HFFc6 (cell line): ENCODE measurements around the gene ZNF688. TPM values are rescaled to one million over a fixed set of nuclear protein-coding genes. Genes with fewer than 3 reads are reported as not detected.
"Not testable (repeated sequence)": the region's sequence is repeated elsewhere in the genome, so short reads cannot be mapped to it uniquely, and the experiment has no call there.

Experiments
- DNase-seq: peaks from one replicate; pipeline ENCODE4 v3.0.0-alpha.2; 2018
- H3K27ac Mint-ChIP-seq: 2 replicates; pipeline ENCODE4 v1.8.0; 2020; ENCODE audit warnings: mild to moderate bottlenecking, mixed read lengths
- H3K27me3 Mint-ChIP-seq: 2 replicates; pipeline ENCODE4 v1.8.0; 2021; ENCODE audit warnings: mild to moderate bottlenecking, moderate library complexity, mixed read lengths; ENCODE audit not compliant: insufficient read depth
- H3K36me3 Mint-ChIP-seq: 2 replicates; pipeline ENCODE4 v1.8.0; 2021; ENCODE audit warnings: low read depth, mixed read lengths
- H3K4me1 Mint-ChIP-seq: 2 replicates; pipeline ENCODE4 v1.8.0; 2020; ENCODE audit warnings: low read depth, mixed read lengths
- H3K4me3 Mint-ChIP-seq: 2 replicates; pipeline ENCODE4 v1.8.0; 2020; ENCODE audit warnings: mild to moderate bottlenecking, moderate library complexity, mixed read lengths
- H3K9me3 Mint-ChIP-seq: 2 replicates; pipeline ENCODE4 v1.8.0; 2020; ENCODE audit warnings: mild to moderate bottlenecking, mixed read lengths
- total RNA-seq, 6 experiments: library from RNA; stranded (reverse); fragmentation: NEBNext Ultra II Directional; extraction: Animal tissue kit (Norgen Biotek cat#: 25700); gene quantifications; 2 replicates in 1 of 6; 3 replicates in 5 of 6; pipeline ENCODE4 v1.2.3, GENCODE V29; 2021
- TF ChIP-seq, protein P1 (sequence below): fragments of 200-600 bp; sonication (generic); IDR thresholded peaks from 2 replicates; pipeline ENCODE4 v1.5.0; 2021; ENCODE audit warnings: antibody characterized with exemption, mild to moderate bottlenecking

Gene ZNF688
- total RNA-seq, 6 experiments from 2014 or later = 5.9 to 10.4 (median 7.6) TPM

DNA sequence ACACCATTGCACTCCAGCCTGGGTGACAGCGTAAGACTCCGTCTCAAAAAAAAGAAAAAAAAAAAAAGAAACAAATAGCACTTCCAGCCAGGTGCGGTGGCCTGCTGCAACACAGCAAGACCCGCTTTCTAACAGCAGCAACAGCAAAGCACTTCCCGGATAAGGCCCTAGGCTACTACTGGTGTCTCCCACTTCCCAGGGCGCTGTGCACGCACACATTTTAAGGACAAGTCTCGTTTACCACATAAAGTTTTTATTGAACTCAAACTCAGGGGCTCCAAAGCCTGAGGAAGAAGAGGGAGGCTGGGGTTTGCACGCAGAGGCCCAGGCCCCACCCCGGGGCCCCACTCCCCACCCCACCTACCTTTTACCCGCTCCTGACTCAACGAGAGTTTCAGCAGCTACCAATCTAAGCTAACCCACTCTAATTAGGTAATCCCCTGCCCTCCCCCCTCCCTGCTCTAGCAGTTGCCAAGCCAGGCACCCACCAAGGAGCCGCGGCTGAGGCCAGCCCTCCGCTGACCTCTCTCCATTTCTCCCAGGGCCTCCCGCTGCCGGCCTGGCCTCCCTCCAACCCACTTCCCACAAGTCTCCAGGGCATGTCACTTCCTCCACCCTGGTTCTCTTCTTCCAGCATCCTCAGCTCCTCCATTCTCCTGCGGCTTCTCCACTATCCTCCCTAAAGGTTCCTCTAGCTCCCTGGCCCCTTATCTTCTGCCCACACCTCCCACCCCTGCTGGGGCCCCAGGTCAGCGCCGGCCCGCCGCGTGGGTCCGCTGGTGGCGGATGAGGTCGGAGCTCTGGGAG, 47.5 kb downstream of the ZNF688 start:
- no peak overlapping the region for H3K4me3 Mint-ChIP-seq
- H3K27me3 Mint-ChIP-seq = peaks cover 6% of the 10 kb centered on the region
- H3K27ac Mint-ChIP-seq = no peak overlapping the region
- DNase-seq = no peak
- H3K4me1 Mint-ChIP-seq = peaks cover 16% of the 10 kb centered on the region
- H3K9me3 Mint-ChIP-seq = no peaks in the 10 kb centered on the region
- 0 out of 2 replicates have a peak, but pooled peaks cover 6% of the 10 kb centered on the region for H3K36me3 Mint-ChIP-seq
- TF ChIP-seq, protein P1, sequence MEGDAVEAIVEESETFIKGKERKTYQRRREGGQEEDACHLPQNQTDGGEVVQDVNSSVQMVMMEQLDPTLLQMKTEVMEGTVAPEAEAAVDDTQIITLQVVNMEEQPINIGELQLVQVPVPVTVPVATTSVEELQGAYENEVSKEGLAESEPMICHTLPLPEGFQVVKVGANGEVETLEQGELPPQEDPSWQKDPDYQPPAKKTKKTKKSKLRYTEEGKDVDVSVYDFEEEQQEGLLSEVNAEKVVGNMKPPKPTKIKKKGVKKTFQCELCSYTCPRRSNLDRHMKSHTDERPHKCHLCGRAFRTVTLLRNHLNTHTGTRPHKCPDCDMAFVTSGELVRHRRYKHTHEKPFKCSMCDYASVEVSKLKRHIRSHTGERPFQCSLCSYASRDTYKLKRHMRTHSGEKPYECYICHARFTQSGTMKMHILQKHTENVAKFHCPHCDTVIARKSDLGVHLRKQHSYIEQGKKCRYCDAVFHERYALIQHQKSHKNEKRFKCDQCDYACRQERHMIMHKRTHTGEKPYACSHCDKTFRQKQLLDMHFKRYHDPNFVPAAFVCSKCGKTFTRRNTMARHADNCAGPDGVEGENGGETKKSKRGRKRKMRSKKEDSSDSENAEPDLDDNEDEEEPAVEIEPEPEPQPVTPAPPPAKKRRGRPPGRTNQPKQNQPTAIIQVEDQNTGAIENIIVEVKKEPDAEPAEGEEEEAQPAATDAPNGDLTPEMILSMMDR = no peak

DNA sequence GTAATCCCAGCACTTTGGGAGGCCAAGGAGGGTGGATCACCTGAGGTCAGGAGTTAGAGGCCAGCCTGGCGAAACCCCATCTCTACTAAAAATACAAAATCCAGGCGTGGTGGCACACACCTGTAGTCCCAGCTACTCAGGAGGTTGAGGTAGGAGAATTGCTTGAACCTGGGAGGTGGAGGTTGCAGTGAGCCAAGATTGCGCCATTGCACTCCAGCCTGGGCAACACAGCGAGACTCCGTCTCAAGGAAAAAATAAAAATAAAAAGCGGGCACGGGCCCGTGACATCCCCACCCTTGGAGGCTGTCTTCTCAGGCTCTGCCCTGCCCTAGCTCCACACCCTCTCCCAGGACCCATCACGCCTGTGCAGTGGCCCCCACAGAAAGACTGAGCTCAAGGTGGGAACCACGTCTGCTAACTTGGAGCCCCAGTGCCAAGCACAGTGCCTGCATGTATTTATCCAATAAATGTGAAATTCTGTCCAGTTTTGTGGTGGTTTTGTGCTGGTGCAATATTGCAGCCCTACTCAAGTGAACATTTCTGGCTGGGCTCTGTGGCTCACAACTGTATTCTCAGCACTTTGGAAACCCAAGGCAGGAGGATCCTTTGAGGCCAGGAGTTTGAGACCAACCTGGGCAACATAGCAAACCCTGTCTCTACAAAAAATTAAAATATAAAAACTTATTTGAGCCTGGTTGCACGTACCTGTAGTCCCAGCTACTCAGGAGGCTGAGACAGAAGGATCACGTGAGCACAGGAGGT, 48.6 kb downstream of the ZNF688 start:
- H3K27ac Mint-ChIP-seq, H3K4me3 Mint-ChIP-seq, H3K36me3 Mint-ChIP-seq, H3K9me3 Mint-ChIP-seq, H3K27me3 Mint-ChIP-seq, DNase-seq: not testable (repeated sequence)
- peaks cover 13% of the 10 kb centered on the region for H3K4me1 Mint-ChIP-seq

DNA sequence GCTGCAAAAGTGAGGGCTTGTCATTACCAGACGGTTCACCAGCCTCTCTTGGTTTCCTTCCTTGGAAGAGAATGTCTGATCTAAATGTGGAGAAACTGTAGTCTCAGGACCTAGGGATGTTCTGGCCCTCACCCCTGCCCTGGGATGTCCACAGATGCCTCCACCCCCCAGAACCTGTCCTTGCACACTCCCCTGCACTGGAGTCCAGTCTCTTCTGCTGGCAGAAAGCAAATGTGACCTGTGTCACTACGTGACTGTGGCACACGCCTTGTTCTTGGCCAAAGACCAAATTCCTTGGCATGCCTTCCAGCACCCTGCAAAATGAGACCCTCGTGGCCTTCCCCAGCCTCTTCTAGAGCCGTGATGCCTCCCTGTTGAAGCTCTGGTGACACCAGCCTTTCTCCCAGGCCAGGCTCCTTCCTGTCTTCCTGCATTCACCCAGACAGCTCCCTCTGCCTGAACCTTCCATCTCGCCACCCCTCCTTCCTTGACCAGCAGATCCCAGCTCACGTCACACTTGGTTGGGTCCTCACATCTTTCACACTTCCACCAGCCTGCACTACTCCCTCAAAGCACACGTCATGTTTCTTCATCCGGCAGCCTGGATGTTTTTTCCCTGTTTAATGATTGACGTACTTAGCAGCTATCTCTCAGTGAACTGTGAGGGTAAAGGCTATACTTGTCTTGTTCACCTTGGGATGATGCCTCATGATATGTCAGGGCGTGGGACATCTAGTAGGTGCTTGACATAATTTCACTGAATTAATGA, 49.5 kb downstream of the ZNF688 start:
- Mint-ChIP-seq H3K27ac (no peak overlapping the region), H3K4me1 (peaks cover 6% of the 10 kb centered on the region), H3K36me3 (0 out of 2 replicates have a peak, but pooled peaks cover 6% of the 10 kb centered on the region), H3K27me3 (peaks cover 15% of the 10 kb centered on the region), H3K9me3 (no peaks in the 10 kb centered on the region), H3K4me3 (no peak overlapping the region)
- DNase-seq = no peak
- TF ChIP-seq, protein P1 = no peak

DNA sequence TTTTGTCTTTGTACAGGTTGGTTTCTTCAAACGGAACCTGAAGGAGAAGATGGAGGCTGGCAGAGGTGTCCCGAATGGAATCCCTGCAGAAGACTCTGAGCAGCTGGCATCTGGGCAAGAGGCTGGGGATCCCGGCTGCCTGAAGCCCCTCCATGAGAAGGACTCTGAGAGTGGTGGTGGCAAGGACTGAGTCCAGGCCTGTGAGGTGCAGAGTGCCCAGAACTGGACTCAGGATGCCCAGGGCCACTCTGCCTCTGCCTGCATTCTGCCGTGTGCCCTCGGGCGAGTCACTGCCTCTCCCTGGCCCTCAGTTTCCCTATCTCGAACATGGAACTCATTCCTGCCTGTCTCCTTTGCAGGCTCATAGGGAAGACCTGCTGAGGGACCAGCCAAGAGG, 50.0 kb downstream of the ZNF688 start:
- peaks cover 6% of the 10 kb centered on the region for H3K4me1 Mint-ChIP-seq
- no peaks in the 10 kb centered on the region for H3K9me3 Mint-ChIP-seq
- H3K36me3 Mint-ChIP-seq = 0 out of 2 replicates have a peak, but pooled peaks cover 6% of the 10 kb centered on the region
- H3K4me3 Mint-ChIP-seq = no peak overlapping the region
- no peak overlapping the region for H3K27ac Mint-ChIP-seq
- peaks cover 17% of the 10 kb centered on the region for H3K27me3 Mint-ChIP-seq
- TF ChIP-seq, protein P1 = no peak
- no peak for DNase-seq

Other genes starting within 250 kb of the ZNF688 start
- 10 to 100 TPM; 76.2 to 91.0 (median 80.4) TPM for gene CD2BP2, start 216.4 kb downstream of the ZNF688 start, total RNA-seq
- gene TBC1D10B, start 201.2 kb downstream of the ZNF688 start, total RNA-seq = 10 to 100 TPM; 44.6 to 51.6 (median 46.3) TPM
- gene MYL11, start 196.9 kb downstream of the ZNF688 start, total RNA-seq = 1 to 10 TPM in 1 of 6 experiments, under 1 TPM in 2, not detected in 3; 0.77 to 1.2 (median 0.82) TPM
- 1 to 10 TPM; 1.5 to 2.8 (median 1.8) TPM for gene SEPTIN1, start 189.2 kb downstream of the ZNF688 start, total RNA-seq
- gene ZNF48, start 176.3 kb downstream of the ZNF688 start, total RNA-seq = 1 to 10 TPM; 5.3 to 7.9 (median 6.1) TPM
- gene ZNF771, start 164.1 kb downstream of the ZNF688 start, total RNA-seq = 10 to 100 TPM; 15.8 to 19.1 (median 16.8) TPM
- gene DCTPP1, start 141.7 kb downstream of the ZNF688 start, total RNA-seq = 10 to 100 TPM; 24.9 to 37.9 (median 28.5) TPM
- gene SEPHS2, start 125.8 kb downstream of the ZNF688 start, total RNA-seq = 10 to 100 TPM; 29.7 to 36.7 (median 31.1) TPM
- gene ITGAL, start 99.0 kb downstream of the ZNF688 start, total RNA-seq = not detected
- gene ZNF768, start 45.1 kb downstream of the ZNF688 start, total RNA-seq = 10 to 100 TPM; 19.8 to 22.8 (median 20.8) TPM
- 1 to 10 TPM; 3.2 to 4.7 (median 3.8) TPM for gene ZNF747, start 36.9 kb downstream of the ZNF688 start, total RNA-seq
- 1 to 10 TPM; 5.1 to 6.8 (median 5.7) TPM for gene ZNF764, start 13.3 kb downstream of the ZNF688 start, total RNA-seq
- 10 to 100 TPM in 3 of 6 experiments, 1 to 10 TPM in 3; 7.3 to 12.2 (median 10.1) TPM for gene ZNF785, start 14.0 kb upstream of the ZNF688 start, total RNA-seq
- 1 to 10 TPM; 6.9 to 8.7 (median 7.5) TPM for gene ZNF689, start 38.7 kb upstream of the ZNF688 start, total RNA-seq
- gene PRR14, start 79.2 kb upstream of the ZNF688 start, total RNA-seq = 10 to 100 TPM; 26.8 to 34.6 (median 29.8) TPM
- gene FBRS, start 86.7 kb upstream of the ZNF688 start, total RNA-seq = 10 to 100 TPM; 54.1 to 72.1 (median 64.5) TPM
- gene SRCAP, start 127.5 kb upstream of the ZNF688 start, total RNA-seq = 10 to 100 TPM; 43.4 to 48.1 (median 45.9) TPM
- gene PHKG2, start 176.7 kb upstream of the ZNF688 start, total RNA-seq = 10 to 100 TPM; 26.6 to 31.0 (median 27.7) TPM
- gene CFAP119, start 190.3 kb upstream of the ZNF688 start, total RNA-seq = 1 to 10 TPM; 4.3 to 7.6 (median 5.1) TPM
- gene RNF40, start 190.6 kb upstream of the ZNF688 start, total RNA-seq = 100 to 1,000 TPM in 5 of 6 experiments, 10 to 100 TPM in 1; 98.2 to 120 (median 104) TPM
- 10 to 100 TPM; 19.4 to 21.8 (median 21.0) TPM for gene ZNF629, start 215.5 kb upstream of the ZNF688 start, total RNA-seq